RWPE1 (cell line): Measurements from ENCODE around the gene ANKRD42.
A peak's percentile ranks its signal among the peaks of the same experiment; 100 is the strongest.

Experiments used
- CTCF ChIA-PET: fragments of 350-600 bp; sonication (Branson Sonifier 250); formaldehyde crosslinking; extraction: SDS; loops from one replicate; lab custom pipeline; 2021; lab: Yijun Ruan, JAX
- POLR2A ChIA-PET: fragments of 400-600 bp; formaldehyde crosslinking; extraction: SDS; loops from one replicate; lab custom pipeline; 2020; ENCODE audit warnings: antibody characterized with exemption; ENCODE audit not compliant: low non-redundant PET; lab: Yijun Ruan, JAX
- DNase-seq: peaks from one replicate; pipeline ENCODE4 v3.0.0; 2012; ENCODE audit warnings: low spot score
- H3K27ac ChIP-seq: fragments of 450-650 bp; 2 replicates; pipeline ENCODE4 v1.5.1; 2017
- TF ChIP-seq, protein P1 (sequence below): fragments of 450-650 bp; conservative IDR thresholded peaks from 2 replicates; pipeline ENCODE4 v1.5.1; 2017; ENCODE audit warnings: low read depth, mild to moderate bottlenecking

ANKRD42 gene

DNA sequence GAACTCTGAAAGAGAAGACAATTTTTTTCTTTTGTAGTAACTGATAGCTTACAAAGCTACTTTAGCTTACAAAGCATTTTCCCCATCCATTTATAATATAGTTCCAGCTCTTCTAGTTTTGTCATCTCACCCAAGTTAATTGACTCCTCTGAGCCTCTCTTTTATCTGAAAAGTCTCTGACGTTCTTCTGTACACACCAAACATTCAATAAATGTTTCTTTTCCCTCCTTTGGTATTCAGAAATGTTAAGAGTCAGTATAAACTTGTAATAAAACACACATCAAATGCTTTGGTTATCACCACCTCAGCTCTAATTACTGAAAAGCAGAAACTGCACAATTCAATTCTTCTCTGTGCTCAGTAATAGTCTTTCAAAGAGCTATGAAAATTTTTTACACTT, 86.7 kb downstream of the ANKRD42 start:
- CTCF ChIA-PET, result interaction anchor here (0.8 kb wide), 1 partner anchor 152 kb away, joined by 3 read pairs; no protein-coding TSS in a partner anchor
- H3K27ac ChIP-seq, result no peak overlapping the region
- no peak for DNase-seq
- TF ChIP-seq, protein P1, sequence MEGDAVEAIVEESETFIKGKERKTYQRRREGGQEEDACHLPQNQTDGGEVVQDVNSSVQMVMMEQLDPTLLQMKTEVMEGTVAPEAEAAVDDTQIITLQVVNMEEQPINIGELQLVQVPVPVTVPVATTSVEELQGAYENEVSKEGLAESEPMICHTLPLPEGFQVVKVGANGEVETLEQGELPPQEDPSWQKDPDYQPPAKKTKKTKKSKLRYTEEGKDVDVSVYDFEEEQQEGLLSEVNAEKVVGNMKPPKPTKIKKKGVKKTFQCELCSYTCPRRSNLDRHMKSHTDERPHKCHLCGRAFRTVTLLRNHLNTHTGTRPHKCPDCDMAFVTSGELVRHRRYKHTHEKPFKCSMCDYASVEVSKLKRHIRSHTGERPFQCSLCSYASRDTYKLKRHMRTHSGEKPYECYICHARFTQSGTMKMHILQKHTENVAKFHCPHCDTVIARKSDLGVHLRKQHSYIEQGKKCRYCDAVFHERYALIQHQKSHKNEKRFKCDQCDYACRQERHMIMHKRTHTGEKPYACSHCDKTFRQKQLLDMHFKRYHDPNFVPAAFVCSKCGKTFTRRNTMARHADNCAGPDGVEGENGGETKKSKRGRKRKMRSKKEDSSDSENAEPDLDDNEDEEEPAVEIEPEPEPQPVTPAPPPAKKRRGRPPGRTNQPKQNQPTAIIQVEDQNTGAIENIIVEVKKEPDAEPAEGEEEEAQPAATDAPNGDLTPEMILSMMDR, result no peak
- POLR2A ChIA-PET, result interaction anchor here (0.6 kb wide), 1 partner anchor 384 kb away, joined by 7 read pairs; no protein-coding TSS in a partner anchor

DNA sequence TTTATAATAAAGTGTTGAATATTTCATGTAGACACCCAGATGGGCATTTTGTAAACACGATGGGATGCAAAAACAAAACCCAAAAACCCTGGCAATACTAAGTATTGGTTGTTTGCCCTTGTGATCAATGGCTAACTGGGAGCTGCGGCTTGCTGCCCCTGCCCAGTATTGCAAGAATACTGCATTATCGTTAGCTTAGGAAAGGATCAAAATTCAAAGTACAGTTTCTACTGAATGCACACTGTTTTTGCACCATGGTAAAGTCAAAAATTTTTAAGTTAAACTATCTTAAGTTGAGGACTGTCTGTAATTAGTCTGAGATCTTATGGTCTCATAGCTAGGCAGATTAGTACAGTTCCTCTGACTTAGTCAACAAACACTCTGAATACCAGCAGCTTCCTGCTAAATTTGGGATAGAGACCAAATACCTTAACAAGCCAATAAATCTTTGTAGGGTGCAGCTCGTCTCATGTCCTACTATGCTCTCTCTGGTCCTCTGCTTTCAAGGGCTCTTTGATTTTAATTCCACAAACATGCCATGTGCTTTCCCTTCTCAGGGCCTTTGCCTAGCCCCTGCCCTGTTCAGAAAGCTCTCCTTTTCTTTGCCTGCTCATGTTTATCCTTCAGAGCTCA, 88.7 kb downstream of the ANKRD42 start:
- no peak for DNase-seq
- ChIA-PET POLR2A (interaction anchor here (0.6 kb wide), 1 partner anchor 15 kb away, joined by 3 read pairs; no protein-coding TSS in a partner anchor), CTCF (interaction anchor here (0.5 to 0.7 kb wide), 3 partner anchors 32 to 538 kb away, joined by 3 to 4 read pairs (median 3); no protein-coding TSS in a partner anchor)
- TF ChIP-seq, protein P1, result no peak
- no peak overlapping the region for H3K27ac ChIP-seq

DNA sequence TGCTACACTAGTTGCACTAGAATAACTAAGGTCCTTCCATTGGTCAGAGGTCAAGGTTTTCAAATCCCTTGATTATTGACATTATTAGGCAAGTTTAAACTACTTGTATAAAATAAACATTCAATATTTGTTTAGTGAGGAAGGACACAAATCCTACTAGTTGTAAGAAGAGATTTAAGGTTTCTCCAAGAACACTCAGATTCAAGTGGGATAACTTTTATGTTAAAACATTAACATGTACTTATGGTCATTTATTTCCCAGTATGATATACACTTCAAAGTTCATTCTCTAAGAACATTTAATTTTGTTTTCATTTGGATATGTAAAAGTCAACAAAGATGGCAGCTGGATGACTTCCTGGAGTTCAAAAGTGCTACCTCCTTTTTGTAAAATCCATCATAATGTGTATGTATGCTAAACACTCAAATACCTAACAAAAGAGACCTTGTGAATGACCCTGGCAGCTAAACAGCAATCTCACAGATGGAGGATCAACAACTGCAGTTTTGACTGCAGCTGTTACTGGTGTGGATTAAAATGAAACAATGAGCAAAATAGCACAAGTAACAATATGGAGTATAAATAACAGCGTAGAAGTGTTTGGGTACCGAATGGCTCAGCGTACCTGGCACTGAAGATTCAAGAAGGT, 91.1 kb downstream of the ANKRD42 start:
- peak overlapping the region; percentile 98; the same call in 1 of the 2 replicates for H3K27ac ChIP-seq
- ChIA-PET POLR2A (no interaction called here), CTCF (no interaction called here)
- DNase-seq, result no peak
- TF ChIP-seq, protein P1, result no peak

DNA sequence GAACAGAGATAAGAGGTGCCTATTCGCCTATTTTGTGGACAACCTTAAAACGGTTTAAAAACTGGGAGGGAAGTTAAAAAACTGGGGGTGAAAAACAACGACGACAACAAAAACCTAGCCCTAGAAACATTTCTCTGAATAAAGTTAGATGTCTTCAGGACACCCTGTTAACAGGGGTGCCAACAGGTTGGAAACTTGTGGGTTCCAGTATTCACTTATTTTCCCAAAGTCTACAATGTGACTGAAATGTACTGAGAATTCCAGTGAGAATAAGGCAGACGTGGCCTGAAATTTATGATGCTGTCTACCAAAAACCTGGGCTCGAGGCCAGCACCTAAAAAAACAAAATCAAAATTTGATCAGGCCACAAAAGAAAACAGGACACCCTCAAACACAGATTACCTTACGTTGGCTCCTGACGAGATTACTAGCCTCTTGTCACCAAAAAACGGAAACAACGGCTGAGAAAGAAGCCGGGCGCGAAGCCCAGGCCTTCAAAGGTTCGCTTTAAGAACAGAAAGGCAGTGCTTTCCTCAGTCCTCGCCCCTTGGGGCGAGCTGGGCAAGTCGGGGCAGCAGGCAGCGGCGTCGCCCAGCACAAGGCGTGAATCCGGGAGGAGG, 91.7 kb downstream of the ANKRD42 start:
- ChIA-PET CTCF (no interaction called here), POLR2A (interaction anchor here (0.5 to 0.7 kb wide), 2 partner anchors 129 to 387 kb away, joined by 3 to 10 read pairs; no protein-coding TSS in a partner anchor)
- DNase-seq, result no peak
- TF ChIP-seq, protein P1, result no peak
- H3K27ac ChIP-seq, result peak overlapping the region; percentile 98

DNA sequence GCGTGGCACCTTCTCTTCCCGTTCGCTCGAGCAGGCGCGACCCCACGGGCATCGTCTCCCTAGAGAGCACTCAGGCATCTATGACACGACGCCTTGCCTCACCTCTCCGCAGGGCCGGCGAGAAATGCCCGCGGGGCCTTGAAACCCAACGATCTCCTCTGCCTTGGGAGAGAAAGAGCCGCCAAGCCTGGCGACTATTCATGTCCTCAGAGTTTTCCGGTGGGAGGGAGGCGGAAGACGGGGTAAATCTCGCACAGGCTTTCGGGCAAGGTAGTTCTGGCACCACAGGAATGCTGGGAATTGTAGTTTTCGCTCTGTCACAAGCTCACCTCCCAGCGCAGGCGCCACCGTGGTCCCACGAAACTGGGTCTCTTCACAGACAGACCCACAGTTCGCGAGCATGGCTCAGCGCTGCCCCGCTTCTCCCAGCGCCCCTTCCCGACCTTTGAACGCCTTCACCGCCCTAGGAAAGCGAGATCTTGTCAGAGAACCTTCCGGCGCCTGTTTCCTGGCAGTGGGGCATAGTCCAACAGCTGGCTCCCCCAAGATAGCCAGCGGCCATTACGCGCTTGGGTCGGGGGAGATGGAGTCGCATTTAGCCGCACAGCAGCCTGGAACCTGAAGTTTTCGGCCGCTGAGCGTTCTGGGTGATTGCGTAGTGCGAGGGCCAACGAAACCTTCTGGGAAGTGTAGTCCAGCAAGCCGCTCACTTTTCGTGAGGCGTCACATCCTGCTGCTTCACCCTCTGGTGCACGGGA, 92.4 kb downstream of the ANKRD42 start, which contains the start of gene CCDC90B:
Gene CCDC90B, minus strand, starts transcription at position 597 of the 758 bp plus-strand sequence. Its CDS starts 395 bp downstream, at position 202.
- H3K27ac ChIP-seq, result peak within 1 kb of the TSS; percentile 98
- DNase-seq, result peak; percentile 93
- ChIA-PET POLR2A (interaction anchor here (0.5 to 0.7 kb wide), 2 partner anchors 129 to 387 kb away, joined by 3 to 10 read pairs; no protein-coding TSS in a partner anchor), CTCF (interaction anchor here (0.5 to 0.8 kb wide), 2 partner anchors 40 to 281 kb away, joined by 3 read pairs; no protein-coding TSS in a partner anchor)
- TF ChIP-seq, protein P1, result peak; percentile 61
